OCI-LY1 (cell line): ENCODE data around the gene ATP5F1B.
"Not testable (repeated sequence)": the region's sequence is repeated elsewhere in the genome, so short reads cannot be mapped to it uniquely, and the experiment has no call there.

Experiments
- H2AFZ ChIP-seq: fragments of 200-600 bp; sonication (generic), shearing (Covaris generic); 2 replicates; pipeline ENCODE4 v1.6.0; 2014; ENCODE audit warnings: antibody characterized with exemption, mild to moderate bottlenecking, low read length
- H3F3A ChIP-seq: fragments of 200-600 bp; sonication (generic), shearing (Covaris generic); 2 replicates; pipeline ENCODE4 v1.6.0; 2014; ENCODE audit warnings: mild to moderate bottlenecking, antibody characterized with exemption, low read length, moderate library complexity; ENCODE audit not compliant: insufficient read depth
- H3K27ac ChIP-seq: fragments of 200-600 bp; sonication (generic); 2 replicates; pipeline ENCODE4 v1.5.1; 2014; ENCODE audit warnings: low read length, mixed run types, mild to moderate bottlenecking, low read depth; ENCODE audit not compliant: poor library complexity, severe bottlenecking
- H3K27me3 ChIP-seq: fragments of 200-600 bp; sonication (generic); 2 replicates; pipeline ENCODE4 v1.6.0; 2014; ENCODE audit warnings: antibody characterized with exemption, mild to moderate bottlenecking, low read length, moderate library complexity; ENCODE audit not compliant: insufficient read depth
- H3K36me3 ChIP-seq: fragments of 200-600 bp; sonication (generic); 2 replicates; pipeline ENCODE4 v1.6.1; 2014; ENCODE audit warnings: mild to moderate bottlenecking, antibody characterized with exemption, low read length, moderate library complexity, mixed read lengths; ENCODE audit not compliant: insufficient read depth
- H3K4me1 ChIP-seq: fragments of 200-600 bp; sonication (generic); 2 replicates; pipeline ENCODE4 v1.5.1; 2014; ENCODE audit warnings: mild to moderate bottlenecking, low read length, moderate library complexity; ENCODE audit not compliant: insufficient read depth, severe bottlenecking
- H3K4me2 ChIP-seq: fragments of 200-600 bp; sonication (generic), shearing (Covaris generic); 2 replicates; pipeline ENCODE4 v1.6.1; 2014; ENCODE audit warnings: low read length
- H3K4me3 ChIP-seq: fragments of 200-600 bp; sonication (generic); 2 replicates; pipeline ENCODE4 v1.5.1; 2014; ENCODE audit warnings: low read length, low read depth, mild to moderate bottlenecking, mixed read lengths; ENCODE audit not compliant: poor library complexity, severe bottlenecking
- H3K79me2 ChIP-seq: fragments of 200-600 bp; shearing (Covaris generic); 2 replicates; pipeline ENCODE4 v1.6.1; 2016; ENCODE audit warnings: mixed run types, low read length, mixed read lengths; ENCODE audit not compliant: insufficient read depth
- H3K9ac ChIP-seq: fragments of 200-600 bp; sonication (generic), shearing (Covaris generic); 2 replicates; pipeline ENCODE4 v1.6.1; 2014; ENCODE audit warnings: mild to moderate bottlenecking, low read length, mixed read lengths
- H3K9me2 ChIP-seq: fragments of 200-600 bp; sonication (generic), shearing (Covaris generic); 2 replicates; pipeline ENCODE4 v1.6.1; 2014; ENCODE audit warnings: low read depth, mild to moderate bottlenecking, low read length, mixed read lengths
- H3K9me3 ChIP-seq: fragments of 200-600 bp; shearing (Covaris generic); 2 replicates; pipeline ENCODE4 v1.6.1; 2014; ENCODE audit warnings: low read length, mixed read lengths
- H4K20me1 ChIP-seq: fragments of 200-600 bp; sonication (generic), shearing (Covaris generic); 2 replicates; pipeline ENCODE4 v1.6.0; 2016; ENCODE audit warnings: mild to moderate bottlenecking, low read length; ENCODE audit not compliant: insufficient read depth
- CTCF ChIP-seq: fragments of 200-600 bp; sonication (generic), shearing (Covaris generic); IDR thresholded peaks from 2 replicates; pipeline ENCODE4 v1.5.1; 2017; ENCODE audit warnings: mild to moderate bottlenecking, antibody characterized with exemption, low read length, moderate library complexity, mixed read lengths
- EZH2 ChIP-seq: fragments of 200-600 bp; sonication (generic), shearing (Covaris generic); IDR thresholded peaks from 2 replicates; pipeline ENCODE4 v1.8.0; 2017; ENCODE audit warnings: borderline replicate concordance, mixed run types, mild to moderate bottlenecking, antibody characterized with exemption, low read length, moderate library complexity, mixed read lengths

Gene ATP5F1B

DNA sequence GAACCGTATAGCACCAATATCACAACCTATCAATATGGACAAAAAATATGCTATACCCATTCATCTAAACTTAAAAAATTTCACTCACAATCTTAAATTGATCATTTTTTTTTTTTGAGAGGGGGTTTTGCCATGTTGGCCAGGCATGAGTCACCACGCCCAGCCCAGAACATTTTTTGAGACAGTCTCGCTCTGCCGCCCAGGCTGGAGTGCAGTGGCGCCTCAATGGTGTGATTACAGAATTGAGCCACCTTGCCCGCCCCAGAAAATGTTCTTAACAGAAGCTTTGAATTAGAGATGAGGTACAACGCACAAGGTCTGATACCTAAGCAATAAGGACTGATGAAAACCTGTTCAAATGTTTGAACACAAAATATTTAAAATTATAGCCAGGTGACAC is 15.8 kb upstream of the ATP5F1B start:
- Histone ChIP-seq H3K27me3 (no peaks in the 10 kb centered on the region), H3K9me3 (no peaks in the 10 kb centered on the region), H3K36me3 (peaks cover 39% of the 10 kb centered on the region), H3K4me3 (no peak overlapping the region), H4K20me1 (no peaks in the 10 kb centered on the region), H3K27ac (no peak overlapping the region), H3F3A (no peaks in the 10 kb centered on the region), H3K9ac (no peak overlapping the region), H3K79me2 (no peaks in the 10 kb centered on the region), H3K9me2 (no peaks in the 10 kb centered on the region), H3K4me2 (no peak overlapping the region), H2AFZ (no peak overlapping the region), H3K4me1 (no peaks in the 10 kb centered on the region)
- TF ChIP-seq CTCF, result no peak
- TF ChIP-seq EZH2, result no peak

DNA sequence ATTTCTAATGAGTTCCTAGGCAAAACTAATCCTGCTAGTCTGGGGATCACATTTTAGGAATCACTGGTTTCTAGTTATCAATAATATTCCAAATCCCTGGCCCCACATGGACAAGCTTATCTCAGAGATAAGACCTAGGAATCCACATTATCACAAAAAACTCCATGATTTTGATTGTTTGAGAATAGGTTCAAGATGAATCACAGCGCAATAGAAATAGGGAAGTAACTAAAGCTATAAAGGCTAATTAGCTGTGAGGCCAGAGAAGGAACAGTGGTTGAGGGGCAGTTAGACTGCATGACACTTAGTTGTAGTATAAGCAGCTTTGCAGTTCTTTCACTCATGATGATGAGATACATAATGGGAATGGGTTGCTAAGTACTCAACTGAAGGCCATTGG is 13.1 kb upstream of the ATP5F1B start:
- Histone ChIP-seq H3K4me1 (no peaks in the 10 kb centered on the region), H4K20me1 (no peaks in the 10 kb centered on the region), H2AFZ (no peak overlapping the region), H3K4me3 (no peak overlapping the region), H3K36me3 (peaks cover 12% of the 10 kb centered on the region), H3K9me3 (no peaks in the 10 kb centered on the region), H3F3A (no peaks in the 10 kb centered on the region), H3K27me3 (no peaks in the 10 kb centered on the region), H3K4me2 (no peak overlapping the region), H3K9ac (no peak overlapping the region), H3K9me2 (no peaks in the 10 kb centered on the region), H3K27ac (no peak overlapping the region), H3K79me2 (no peaks in the 10 kb centered on the region)
- TF ChIP-seq EZH2 (no peak), CTCF (no peak)

- Histone ChIP-seq H3K4me1 (no peaks in the 10 kb centered on the region), H3F3A (no peaks in the 10 kb centered on the region), H3K36me3 (peaks cover under 1% of the 10 kb centered on the region; the same call in 1 of the 2 replicates), H3K27ac (no peak overlapping the region), H3K4me3 (no peak overlapping the region), H3K9ac (no peak overlapping the region), H3K79me2 (no peaks in the 10 kb centered on the region), H3K9me2 (no peaks in the 10 kb centered on the region), H3K4me2 (no peak overlapping the region), H4K20me1 (no peaks in the 10 kb centered on the region), H3K27me3 (no peaks in the 10 kb centered on the region), H2AFZ (no peak overlapping the region), H3K9me3 (peaks cover 2% of the 10 kb centered on the region; the same call in 1 of the 2 replicates)
- TF ChIP-seq CTCF, result no peak
- TF ChIP-seq EZH2, result no peak
Measured at GRCh38 chr12:56657416-56658379, 11.9 kb upstream of the ATP5F1B start.

- not testable (repeated sequence) for H4K20me1 ChIP-seq, H3K9ac ChIP-seq, H3K27ac ChIP-seq, H3K9me2 ChIP-seq, H3K4me1 ChIP-seq, H3F3A ChIP-seq, H3K27me3 ChIP-seq, H3K4me2 ChIP-seq, H3K79me2 ChIP-seq, H2AFZ ChIP-seq, H3K4me3 ChIP-seq, H3K36me3 ChIP-seq, H3K9me3 ChIP-seq
Measured at GRCh38 chr12:56653781-56654180, 8.0 kb upstream of the ATP5F1B start.

DNA sequence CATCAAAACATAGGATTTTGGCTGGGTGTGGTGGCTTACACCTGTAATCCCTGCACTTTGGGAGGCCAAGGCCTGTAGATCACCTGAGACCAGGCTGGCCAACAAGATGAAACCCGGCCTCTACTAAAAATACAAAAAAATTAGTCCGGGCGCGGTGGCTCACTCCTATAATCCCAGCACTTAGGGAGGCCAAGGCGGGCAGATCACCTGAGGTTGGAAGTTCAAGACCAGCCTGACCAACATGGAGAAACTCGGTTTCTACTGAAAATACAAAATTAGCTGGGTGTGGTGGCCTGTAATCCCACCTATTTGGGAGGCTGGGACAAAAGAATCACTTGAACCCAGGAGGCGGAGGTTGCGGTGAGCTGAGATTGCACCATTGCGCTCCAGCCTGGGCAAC is 2.2 kb upstream of the ATP5F1B start:
- Histone ChIP-seq H3K79me2 (peaks cover 28% of the 10 kb centered on the region), H3K36me3 (peaks cover 26% of the 10 kb centered on the region), H3K4me1 (peaks cover 22% of the 10 kb centered on the region)
- H3K27me3 ChIP-seq, H3K9ac ChIP-seq, H3K27ac ChIP-seq, H3K9me2 ChIP-seq, H4K20me1 ChIP-seq, H3F3A ChIP-seq, H3K4me2 ChIP-seq, H3K9me3 ChIP-seq, H3K4me3 ChIP-seq, H2AFZ ChIP-seq: not testable (repeated sequence)
